GM21367 (cell line): ENCODE results near the gene PIGL.
"Not testable (repeated sequence)": the region's sequence is repeated elsewhere in the genome, so short reads cannot be mapped to it uniquely, and the experiment has no call there.

Source experiments
- ATAC-seq: cut with Tn5 transposase; IDR thresholded peaks from one replicate; pipeline ENCODE4 v1.9.1; 2021; ENCODE audit not compliant: unreplicated experiment

PIGL gene

GRCh38 chr17:16273499-16273898 lies 56.5 kb downstream of the PIGL start:
- ATAC-seq: no peak

- ATAC-seq: no peak
Measured at GRCh38 chr17:16273929-16274339, 56.9 kb downstream of the PIGL start.

GRCh38 chr17:16275024-16275423 lies 58.0 kb downstream of the PIGL start:
- ATAC-seq: no peak

GRCh38 chr17:16277163-16277562 lies 60.2 kb downstream of the PIGL start:
- no peak for ATAC-seq

- no peak for ATAC-seq
Measured at GRCh38 chr17:16281351-16281750, 64.3 kb downstream of the PIGL start.

GRCh38 chr17:16282522-16282921 lies 65.5 kb downstream of the PIGL start:
- ATAC-seq: no peak

- ATAC-seq: no peak
Measured at GRCh38 chr17:16283705-16284104, 66.7 kb downstream of the PIGL start.

- no peak for ATAC-seq
Measured at GRCh38 chr17:16285646-16286008, 68.6 kb downstream of the PIGL start.

GRCh38 chr17:16286009-16286946 lies 69.3 kb downstream of the PIGL start:
- ATAC-seq: peak; percentile 80

- peak; percentile 38 for ATAC-seq
Measured at GRCh38 chr17:16286947-16287562, 70.0 kb downstream of the PIGL start.

GRCh38 chr17:16287563-16288027 lies 70.6 kb downstream of the PIGL start:
- ATAC-seq: no peak

GRCh38 chr17:16288860-16289571 lies 72.0 kb downstream of the PIGL start:
- no peak for ATAC-seq

- no peak for ATAC-seq
Measured at GRCh38 chr17:16293931-16294330, 76.9 kb downstream of the PIGL start.

GRCh38 chr17:16294560-16294959 lies 77.5 kb downstream of the PIGL start:
- ATAC-seq: no peak

- ATAC-seq: not testable (repeated sequence)
Measured at GRCh38 chr17:16296072-16296471, 79.1 kb downstream of the PIGL start.

GRCh38 chr17:16297367-16298139 lies 80.5 kb downstream of the PIGL start:
- no peak for ATAC-seq

GRCh38 chr17:16298140-16298662 lies 81.2 kb downstream of the PIGL start:
- no peak for ATAC-seq

- ATAC-seq: no peak
Measured at GRCh38 chr17:16300554-16300953, 83.5 kb downstream of the PIGL start.

GRCh38 chr17:16301963-16302855 lies 85.2 kb downstream of the PIGL start:
- ATAC-seq: no peak

- no peak for ATAC-seq
Measured at GRCh38 chr17:16302856-16303255, 85.8 kb downstream of the PIGL start.
